DND-41 (cell line): Measurements from ENCODE around the gene OR5K3.

Source experiments
- CTCF ChIP-seq: IDR thresholded peaks from 2 replicates; pipeline ENCODE4 v1.5.1; 2012; ENCODE audit warnings: borderline replicate concordance, low read length, moderate library complexity, mild to moderate bottlenecking; ENCODE audit not compliant: poor library complexity, severe bottlenecking; ENCODE audit errors: extremely low read depth
- EZH2 ChIP-seq: IDR thresholded peaks from 3 replicates; pipeline ENCODE4 v1.6.1; 2012; ENCODE audit warnings: borderline replicate concordance, low read depth, mild to moderate bottlenecking, moderate library complexity, low read length, inconsistent platforms; ENCODE audit not compliant: severe bottlenecking

GRCh38 chr3:98372445-98372844, 18.0 kb upstream of the OR5K3 start:
- TF ChIP-seq CTCF (no peak), EZH2 (no peak)
